MCF 10A (cell line): ENCODE measurements around the gene UPK2. TPM values are rescaled to one million over a fixed set of nuclear protein-coding genes. Genes with fewer than 3 reads are reported as not detected.

ENCODE experiments used
- BruUV-seq: library from RNA; stranded (reverse); fragments of 400-500 nt; replicated peaks from 2 replicates; lab custom pipeline; 2021; lab: Mats Ljungman, UMichigan
- CTCF ChIA-PET: fragments of 300-600 bp; sonication (Branson Sonifier 250); formaldehyde crosslinking; extraction: SDS; loops from one replicate; lab custom pipeline; 2021; ENCODE audit warnings: antibody characterized with exemption, inconsistent platforms; lab: Yijun Ruan, JAX
- POLR2A ChIA-PET: fragments of 300-600, 350-650 bp; sonication (Branson Sonifier 250); formaldehyde crosslinking; extraction: SDS; loops from one replicate; lab custom pipeline; 2020; ENCODE audit warnings: antibody characterized with exemption, inconsistent platforms; lab: Yijun Ruan, JAX
- DNase-seq: peaks from one replicate; pipeline ENCODE4 v3.0.0-alpha.2; 2018; ENCODE audit not compliant: unreplicated experiment
- H3K27ac Mint-ChIP-seq: one replicate; pipeline ENCODE4 v1.8.0; 2022; ENCODE audit warnings: mild to moderate bottlenecking, low read depth, mixed read lengths; ENCODE audit not compliant: unreplicated experiment
- H3K27me3 Mint-ChIP-seq: one replicate; pipeline ENCODE4 v1.8.0; 2022; ENCODE audit warnings: mixed read lengths; ENCODE audit not compliant: insufficient read depth, unreplicated experiment
- H3K36me3 Mint-ChIP-seq: one replicate; pipeline ENCODE4 v1.8.0; 2022; ENCODE audit warnings: mild to moderate bottlenecking, moderate library complexity, mixed read lengths; ENCODE audit not compliant: insufficient read depth, unreplicated experiment
- H3K4me1 Mint-ChIP-seq: one replicate; pipeline ENCODE4 v1.8.0; 2022; ENCODE audit warnings: mixed read lengths; ENCODE audit not compliant: insufficient read depth, unreplicated experiment
- H3K4me3 Mint-ChIP-seq: one replicate; pipeline ENCODE4 v1.8.0; 2022; ENCODE audit warnings: mild to moderate bottlenecking, moderate library complexity, mixed read lengths; ENCODE audit not compliant: unreplicated experiment
- H3K9me3 Mint-ChIP-seq: one replicate; pipeline ENCODE4 v1.8.0; 2022; ENCODE audit warnings: mixed read lengths; ENCODE audit not compliant: unreplicated experiment
- intact Hi-C: fragments of 100-400 bp; cut with micrococcal nuclease; formaldehyde crosslinking; loops from 2 replicates; pipeline ENCODE4 v1.14.1; 2022
- total RNA-seq: library from RNA; stranded (reverse); gene quantifications from 2 replicates; pipeline ENCODE4 v1.2.3, GENCODE V29; 2022
- TF ChIP-seq, protein P1 (sequence below): fragments of 200-600 bp; IDR thresholded peaks from one replicate; pipeline ENCODE4 v1.8.0; 2022; ENCODE audit warnings: antibody characterized with exemption, mild to moderate bottlenecking; ENCODE audit not compliant: unreplicated experiment

UPK2 gene
- total RNA-seq, 1 experiment from 2014 or later: not detected

DNA sequence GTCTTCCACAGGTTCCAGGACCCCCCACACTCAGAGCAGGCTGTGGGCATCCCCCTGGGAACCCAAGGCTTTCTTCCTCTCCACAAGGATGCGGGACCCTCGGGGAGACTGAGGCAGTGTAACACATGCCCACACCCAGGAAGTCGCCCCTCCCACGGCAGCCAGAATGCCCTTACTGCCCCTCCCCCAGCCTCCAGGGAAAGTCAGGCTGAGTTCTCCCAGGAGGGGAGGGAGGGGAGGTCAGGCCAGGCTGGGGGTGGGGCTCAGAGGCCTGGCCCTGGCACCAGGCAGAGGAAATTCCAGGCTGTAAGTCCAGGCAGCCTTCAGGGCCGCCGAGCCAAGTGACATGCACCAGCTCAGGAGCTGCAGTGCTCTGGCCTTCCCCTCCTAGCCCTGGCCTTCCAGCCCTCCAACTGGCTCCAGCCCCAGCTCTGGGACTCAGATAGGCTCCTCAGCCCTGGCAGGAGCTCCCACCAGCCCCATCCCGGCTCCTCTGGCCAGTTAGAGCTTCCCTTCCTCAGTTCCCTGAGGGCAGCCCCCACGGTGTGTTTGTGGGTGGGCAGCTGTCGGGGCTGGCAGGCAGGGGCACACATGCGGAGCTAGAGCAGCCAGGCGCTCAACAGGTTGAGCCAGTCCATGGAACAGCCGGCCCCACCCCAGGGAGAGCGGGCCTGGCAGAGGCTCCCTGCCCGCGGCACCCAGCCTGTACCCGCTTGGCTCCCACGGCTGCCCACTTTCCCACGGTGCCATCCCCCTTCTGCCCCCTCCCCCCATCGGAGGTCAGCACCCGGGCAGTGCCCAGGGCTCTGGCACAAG, 34.0 kb upstream of the UPK2 start:
- no peaks in the 10 kb centered on the region for H3K9me3 Mint-ChIP-seq
- peak overlapping the region; percentile 98 for H3K27ac Mint-ChIP-seq
- intact Hi-C loops: no loop called here
- ChIA-PET CTCF (interaction anchor here (0.6 to 3.3 kb wide), 6 partner anchors 16 to 233 kb away, joined by 3 to 16 read pairs (median 3); no protein-coding TSS in a partner anchor), POLR2A (interaction anchor here (1.1 to 2.1 kb wide), 4 partner anchors 27 to 299 kb away, joined by 4 to 8 read pairs (median 5); partner anchors contain the start of genes CENATAC, RPS25 and TRAPPC4)
- TF ChIP-seq, protein P1, sequence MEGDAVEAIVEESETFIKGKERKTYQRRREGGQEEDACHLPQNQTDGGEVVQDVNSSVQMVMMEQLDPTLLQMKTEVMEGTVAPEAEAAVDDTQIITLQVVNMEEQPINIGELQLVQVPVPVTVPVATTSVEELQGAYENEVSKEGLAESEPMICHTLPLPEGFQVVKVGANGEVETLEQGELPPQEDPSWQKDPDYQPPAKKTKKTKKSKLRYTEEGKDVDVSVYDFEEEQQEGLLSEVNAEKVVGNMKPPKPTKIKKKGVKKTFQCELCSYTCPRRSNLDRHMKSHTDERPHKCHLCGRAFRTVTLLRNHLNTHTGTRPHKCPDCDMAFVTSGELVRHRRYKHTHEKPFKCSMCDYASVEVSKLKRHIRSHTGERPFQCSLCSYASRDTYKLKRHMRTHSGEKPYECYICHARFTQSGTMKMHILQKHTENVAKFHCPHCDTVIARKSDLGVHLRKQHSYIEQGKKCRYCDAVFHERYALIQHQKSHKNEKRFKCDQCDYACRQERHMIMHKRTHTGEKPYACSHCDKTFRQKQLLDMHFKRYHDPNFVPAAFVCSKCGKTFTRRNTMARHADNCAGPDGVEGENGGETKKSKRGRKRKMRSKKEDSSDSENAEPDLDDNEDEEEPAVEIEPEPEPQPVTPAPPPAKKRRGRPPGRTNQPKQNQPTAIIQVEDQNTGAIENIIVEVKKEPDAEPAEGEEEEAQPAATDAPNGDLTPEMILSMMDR: no peak
- BruUV-seq: no TSS peak
- no peaks in the 10 kb centered on the region for H3K27me3 Mint-ChIP-seq
- peaks cover 9% of the 10 kb centered on the region for H3K36me3 Mint-ChIP-seq
- DNase-seq: peak; percentile 93
- H3K4me1 Mint-ChIP-seq: peaks cover 42% of the 10 kb centered on the region
- peak overlapping the region; percentile 92 for H3K4me3 Mint-ChIP-seq

DNA sequence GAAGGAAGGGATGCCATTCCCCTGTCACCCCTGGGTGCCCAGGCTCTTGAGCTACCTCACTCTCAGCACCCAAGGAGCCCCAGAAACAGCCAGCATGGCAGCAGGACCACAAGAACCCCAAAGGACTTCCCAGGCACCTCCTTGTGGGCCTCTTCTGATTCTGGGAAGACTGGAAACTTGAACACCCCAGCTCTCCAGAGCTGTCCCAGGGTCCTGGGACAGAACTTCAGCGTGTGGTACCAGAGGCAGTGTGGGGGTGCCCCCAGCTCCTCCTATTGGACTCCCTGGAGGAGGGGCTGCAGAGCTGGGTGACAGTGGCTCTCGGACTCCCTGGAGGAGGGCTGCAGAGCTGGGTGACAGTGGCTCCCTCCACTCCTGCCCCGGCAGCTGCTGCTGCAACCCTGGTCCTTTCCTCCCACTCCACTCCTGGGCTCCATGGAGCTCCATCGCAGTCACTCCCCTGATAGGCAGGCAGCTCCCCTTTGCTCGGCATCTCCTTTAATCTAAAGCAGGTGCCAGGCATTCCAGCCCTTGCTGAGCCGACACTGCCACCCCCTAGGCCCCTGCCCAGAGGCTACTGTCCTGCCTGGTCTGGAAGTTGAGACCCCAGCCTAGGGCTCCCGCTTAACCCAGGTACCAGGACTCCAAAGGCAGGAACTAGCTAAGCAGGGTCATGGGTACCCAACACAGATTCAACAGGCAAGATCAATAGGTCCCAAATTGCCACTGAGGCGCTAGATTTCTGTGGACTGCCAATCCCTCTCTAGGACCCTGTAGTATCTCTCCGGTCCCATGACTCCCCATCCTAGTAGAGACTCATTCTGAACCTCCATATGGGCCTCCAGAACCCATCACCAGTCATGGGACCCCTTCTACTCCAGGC, 33.1 kb upstream of the UPK2 start:
- DNase-seq: peak; percentile 28
- POLR2A ChIA-PET: interaction anchor here (0.6 to 2.1 kb wide), 6 partner anchors 28 to 1867 kb away, joined by 3 to 8 read pairs (median 4); partner anchors contain the start of genes CENATAC, RPS25 and TRAPPC4
- Mint-ChIP-seq H3K27ac (peak overlapping the region; percentile 90), H3K4me3 (peak overlapping the region; percentile 92), H3K36me3 (peaks cover 9% of the 10 kb centered on the region), H3K9me3 (no peaks in the 10 kb centered on the region), H3K27me3 (no peaks in the 10 kb centered on the region), H3K4me1 (peaks cover 41% of the 10 kb centered on the region)
- no TSS peak for BruUV-seq
- TF ChIP-seq, protein P1: no peak
- intact Hi-C loops: no loop called here
- CTCF ChIA-PET: interaction anchor here (0.5 to 3.3 kb wide), 5 partner anchors 17 to 234 kb away, joined by 3 to 16 read pairs (median 3); no protein-coding TSS in a partner anchor

DNA sequence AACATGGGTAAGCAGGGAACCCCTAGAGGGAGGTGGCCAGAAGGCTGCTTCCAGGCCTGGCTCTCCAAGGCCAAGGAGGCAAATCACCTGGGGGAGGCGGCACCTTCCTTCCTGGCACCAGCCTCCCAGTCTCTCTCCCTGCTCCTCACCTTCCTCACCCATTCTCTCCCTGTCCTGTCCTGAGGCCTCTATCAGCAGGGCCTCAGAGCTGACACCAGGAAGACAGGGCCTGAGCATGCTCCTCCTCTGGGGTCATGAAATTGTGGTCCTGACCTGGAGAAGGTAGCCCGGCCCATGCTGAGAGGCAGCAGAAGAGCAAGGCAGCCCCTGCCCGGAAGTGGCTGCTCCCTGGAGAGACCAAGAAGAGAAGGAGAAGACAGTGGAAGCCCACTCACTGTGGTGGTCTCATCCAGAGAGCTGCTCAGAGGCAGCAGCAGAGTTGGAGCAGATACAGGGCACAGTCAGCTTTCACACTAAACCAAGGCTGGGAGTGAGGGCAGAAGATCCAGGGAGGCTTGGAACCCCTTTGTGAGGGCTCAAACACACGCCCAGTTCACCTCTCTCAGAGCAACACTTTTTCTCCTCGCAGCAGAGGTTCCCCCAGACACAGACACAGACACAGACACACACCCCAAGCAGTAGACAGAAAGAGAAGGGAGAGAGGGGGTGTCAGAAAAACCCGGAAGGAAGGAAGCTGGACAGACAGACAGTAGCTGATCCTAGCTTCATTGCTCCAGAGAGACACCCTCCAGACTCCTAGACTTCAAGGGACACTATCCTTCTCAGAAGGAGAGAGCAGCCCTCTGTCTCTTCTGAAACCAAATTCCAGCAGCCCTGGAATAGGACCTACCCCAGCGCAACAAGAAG, 32.1 kb upstream of the UPK2 start:
- no peaks in the 10 kb centered on the region for H3K27me3 Mint-ChIP-seq
- CTCF ChIA-PET: interaction anchor here (0.5 to 3.3 kb wide), 9 partner anchors 18 to 328 kb away, joined by 3 to 16 read pairs (median 3); partner anchors contain the start of gene DDX6
- TF ChIP-seq, protein P1: no peak
- peak overlapping the region; percentile 92 for H3K4me3 Mint-ChIP-seq
- peak; percentile 38 for DNase-seq
- TSS peak; percentile 3 for BruUV-seq
- POLR2A ChIA-PET: interaction anchor here (0.6 to 2.1 kb wide), 8 partner anchors 29 to 488 kb away, joined by 3 to 8 read pairs (median 5); partner anchors contain the start of gene CENATAC
- peaks cover 41% of the 10 kb centered on the region for H3K4me1 Mint-ChIP-seq
- H3K9me3 Mint-ChIP-seq: no peaks in the 10 kb centered on the region
- intact Hi-C loops: no loop called here
- H3K36me3 Mint-ChIP-seq: peaks cover 9% of the 10 kb centered on the region
- peak overlapping the region; percentile 90 for H3K27ac Mint-ChIP-seq
